Body of pancreas (tissue), 4 donors: ENCODE results near the gene C1QTNF9B.
"Not testable (repeated sequence)": the region's sequence is repeated elsewhere in the genome, so short reads cannot be mapped to it uniquely, and the experiment has no call there.

Source experiments
- CTCF ChIP-seq, 7 experiments: fragments of 450-650 bp in 4 of 7; fragments of 200-600 bp in 3 of 7; sonication (generic) in 3 of 7; IDR thresholded peaks; one replicate each; pipeline ENCODE4 v1.5.1; 2016 to 2019; ENCODE audit warnings: antibody characterized with exemption in 7 of 7
- POLR2A ChIP-seq, 3 donors: fragments of 450-650 bp; IDR thresholded peaks; one replicate each; pipeline ENCODE4 v1.6.1; 2016; ENCODE audit warnings: antibody characterized with exemption in 3 of 3, mild to moderate bottlenecking in 2 of 3

- not testable (repeated sequence) for TF ChIP-seq CTCF, POLR2A (IDR thresholded peaks at IDR 0.05)
Observed at GRCh38 chr13:23939666-23940065, 42.4 kb upstream of the C1QTNF9B start.
